Erythroblast (primary cell): ENCODE measurements around the gene CCDC71L.

Experiments used
- GATA1 ChIP-seq: IDR thresholded peaks from 2 replicates; pipeline ENCODE4 v1.6.1; 2011; ENCODE audit warnings: low read depth, mild to moderate bottlenecking, control low read depth, low read length, moderate library complexity
- POLR2A ChIP-seq: IDR thresholded peaks from 2 replicates; pipeline ENCODE4 v1.6.1; 2011; ENCODE audit warnings: mild to moderate bottlenecking, low read length

DNA sequence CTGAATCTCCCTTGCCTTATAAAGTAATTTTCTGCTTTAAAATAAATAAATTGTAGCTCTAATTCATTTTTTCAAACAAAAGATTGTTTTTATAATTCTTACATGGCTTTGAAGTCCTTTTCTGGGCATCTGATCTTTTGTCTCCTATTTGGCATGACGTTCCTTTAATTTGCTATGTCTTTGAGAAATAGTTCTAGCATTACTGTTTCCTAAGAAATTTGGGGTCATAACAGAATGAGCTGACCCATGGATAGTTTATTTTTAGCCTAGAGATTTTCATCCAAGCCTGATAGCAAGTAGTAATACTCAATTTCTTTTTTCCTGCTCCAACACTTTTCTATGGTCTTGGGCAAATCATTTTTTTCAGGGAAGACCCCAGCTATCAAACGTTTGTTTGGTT lies 31.4 kb downstream of the CCDC71L start:
- no peak for TF ChIP-seq POLR2A
- no peak for TF ChIP-seq GATA1
